Gastroesophageal sphincter (tissue), 4 donors: ENCODE data around the gene HEYL. TPM values are rescaled to one million over a fixed set of nuclear protein-coding genes. Genes with fewer than 3 reads are reported as not detected.
A peak's percentile ranks its signal among the peaks of the same experiment; 100 is the strongest.

Source experiments
- ATAC-seq: fragments of 150-250 bp; one replicate; pipeline ENCODE4 v1.9.1; 2016; ENCODE audit warnings: mild to moderate bottlenecking, moderate library complexity
- H3K27ac ChIP-seq, 4 donors: fragments of 200-600 bp; sonication (generic) in 3 of 4; 1 replicate in 3 of 4; 2 replicates in 1 of 4; pipeline ENCODE4 v1.5.1; 2016 to 2019
- H3K27me3 ChIP-seq: fragments of 200-600 bp; sonication (generic); one replicate; pipeline ENCODE4 v1.5.1; 2019
- H3K36me3 ChIP-seq, 2 donors: fragments of 200-600 bp; sonication (generic); one replicate each; pipeline ENCODE4 v1.5.1; 2019; ENCODE audit warnings: control low read depth in 1 of 2
- H3K4me1 ChIP-seq, 3 donors: fragments of 200-600 bp; sonication (generic); 1 replicate in 2 of 3; 2 replicates in 1 of 3; pipeline ENCODE4 v1.5.1; 2016 to 2019; ENCODE audit warnings: control low read depth in 2 of 3
- H3K4me3 ChIP-seq, 2 donors: fragments of 200-600 bp; sonication (generic); one replicate each; pipeline ENCODE4 v1.5.1; 2019; ENCODE audit warnings: mild to moderate bottlenecking in 1 of 2, moderate library complexity in 1 of 2
- H3K9me3 ChIP-seq, 3 donors: fragments of 200-600 bp; sonication (generic); one replicate each; pipeline ENCODE4 v1.5.1; 2017 to 2019; ENCODE audit warnings: control low read depth in 2 of 3
- CTCF ChIP-seq, 4 experiments: fragments of 200-600 bp in 2 of 4; fragments of 450-650 bp in 2 of 4; sonication (generic) in 1 of 4; IDR thresholded peaks; one replicate each; pipeline ENCODE4 v1.5.1; 2017 to 2019; ENCODE audit warnings: antibody characterized with exemption in 4 of 4, mild to moderate bottlenecking in 2 of 4, moderate library complexity in 2 of 4
- EP300 ChIP-seq: sonication (generic); formaldehyde crosslinking; IDR thresholded peaks from one replicate; pipeline ENCODE4 v1.6.1; 2017; ENCODE audit warnings: antibody characterized with exemption, mild to moderate bottlenecking
- POLR2A ChIP-seq, 2 donors: fragments of 450-650 bp; IDR thresholded peaks; one replicate each; pipeline ENCODE4 v1.6.1; 2017; ENCODE audit warnings: antibody characterized with exemption in 2 of 2, mild to moderate bottlenecking in 2 of 2, moderate library complexity in 1 of 2
- POLR2AphosphoS5 ChIP-seq: sonication (generic); formaldehyde crosslinking; IDR thresholded peaks from one replicate; pipeline ENCODE4 v1.6.1; 2017; ENCODE audit warnings: antibody characterized with exemption
- WGBS, 2 donors: methylation state at CpG; one replicate each; pipeline ENCODE4 v1.1.5; 2018; ENCODE audit warnings: low coverage in 1 of 2; 5-methylcytosine and 5-hydroxymethylcytosine counted together
- total RNA-seq, 4 donors: library from RNA; depleted of rRNA; stranded (reverse); fragments of >200 nt; gene quantifications; one replicate each; pipeline ENCODE4 v1.1.0, GENCODE V29; 2016

HEYL gene
- total RNA-seq, 4 donors from 2014 or later, result 3.0 to 8.4 (median 6.0) TPM

GRCh38 chr1:39657402-39657801, 18.0 kb upstream of the HEYL start:
- H3K4me3 ChIP-seq, result no peak overlapping the region
- no peak overlapping the region for H3K27ac ChIP-seq
- no peak for TF ChIP-seq POLR2A (IDR thresholded peaks at IDR 0.05)
- TF ChIP-seq EP300, result no peak
- no peak for TF ChIP-seq CTCF (IDR thresholded peaks at IDR 0.05)
- TF ChIP-seq POLR2AphosphoS5, result no peak
- no peaks in the 10 kb centered on the region for H3K36me3 ChIP-seq
- peaks cover 21% of the 10 kb centered on the region for H3K27me3 ChIP-seq
- H3K4me1 ChIP-seq, result peaks cover 0 to 19% (median 0%) of the 10 kb centered on the region in 3 donors
- 100% methylated on average over 1 of the region's 3 CpGs for WGBS, 2 donors
- ATAC-seq, result no peak
- H3K9me3 ChIP-seq, result no peaks in the 10 kb centered on the region

GRCh38 chr1:39656391-39656790, 16.9 kb upstream of the HEYL start:
- H3K4me3 ChIP-seq, result no peak overlapping the region
- 100% methylated on average over 1 of the region's 2 CpGs for WGBS, 2 donors
- no peaks in the 10 kb centered on the region for H3K9me3 ChIP-seq
- TF ChIP-seq CTCF (IDR thresholded peaks at IDR 0.05) (no peak), POLR2A (IDR thresholded peaks at IDR 0.05) (no peak)
- H3K27me3 ChIP-seq, result peaks cover 21% of the 10 kb centered on the region
- peaks cover 0 to 19% (median 0%) of the 10 kb centered on the region in 3 donors for H3K4me1 ChIP-seq
- H3K36me3 ChIP-seq, result no peaks in the 10 kb centered on the region
- no peak overlapping the region for H3K27ac ChIP-seq
- ATAC-seq, result no peak

- ATAC-seq, result no peak
- Histone ChIP-seq H3K4me1 (peaks cover 0 to 19% (median 0%) of the 10 kb centered on the region in 3 donors), H3K9me3 (no peaks in the 10 kb centered on the region), H3K27ac (no peak overlapping the region), H3K4me3 (no peak overlapping the region), H3K27me3 (peaks cover 21% of the 10 kb centered on the region), H3K36me3 (no peaks in the 10 kb centered on the region)
- no peak for TF ChIP-seq POLR2A (IDR thresholded peaks at IDR 0.05)
- TF ChIP-seq CTCF (IDR thresholded peaks at IDR 0.05), result no peak
- TF ChIP-seq POLR2AphosphoS5, result no peak
- no peak for TF ChIP-seq EP300
- WGBS, 2 donors, result 74 to 100% methylated on average over 1 to 5 of the region's 5 CpGs
Measured at GRCh38 chr1:39655578-39656268, 16.3 kb upstream of the HEYL start.

- no peaks in the 10 kb centered on the region for H3K9me3 ChIP-seq
- 67 to 82% methylated on average over 1 to 4 of the region's 7 CpGs for WGBS, 2 donors
- H3K4me3 ChIP-seq, result no peak overlapping the region
- TF ChIP-seq EP300 (no peak), POLR2A (IDR thresholded peaks at IDR 0.05) (no peak), CTCF (IDR thresholded peaks at IDR 0.05) (no peak), POLR2AphosphoS5 (no peak)
- H3K27ac ChIP-seq, result no peak overlapping the region
- peaks cover 0 to 19% (median 0%) of the 10 kb centered on the region in 3 donors for H3K4me1 ChIP-seq
- no peak for ATAC-seq
- no peaks in the 10 kb centered on the region for H3K36me3 ChIP-seq
- peaks cover 21% of the 10 kb centered on the region for H3K27me3 ChIP-seq
Measured at GRCh38 chr1:39654291-39654690, 14.8 kb upstream of the HEYL start.

DNA sequence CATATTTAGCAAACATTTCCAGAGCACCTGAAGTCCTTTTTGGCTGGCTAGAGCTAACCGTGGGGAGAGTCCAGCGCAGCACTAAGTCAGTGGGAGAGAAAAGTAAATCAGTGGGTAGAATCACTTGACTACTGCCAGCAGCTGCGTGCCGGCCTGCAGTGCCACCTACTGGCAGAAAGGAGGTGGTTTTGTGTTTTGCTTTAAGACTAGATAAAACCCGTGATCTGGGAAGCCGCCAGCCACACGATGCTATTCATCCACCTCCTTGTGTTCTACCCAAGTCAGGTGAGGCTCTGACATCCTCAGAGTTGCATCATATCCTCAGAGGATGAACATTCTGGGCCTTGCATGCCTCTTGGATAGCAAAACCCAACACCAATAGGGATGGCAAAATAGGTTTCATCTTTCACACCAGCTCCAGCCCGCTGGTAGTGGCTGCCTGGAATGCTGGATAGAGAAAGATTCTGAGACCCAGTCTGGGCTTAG, 14.1 kb upstream of the HEYL start:
- Histone ChIP-seq H3K27ac (peak overlapping the region in 1 of 4 donors; percentile 11), H3K36me3 (no peaks in the 10 kb centered on the region), H3K9me3 (no peaks in the 10 kb centered on the region), H3K4me1 (peaks cover 0 to 19% (median 0%) of the 10 kb centered on the region in 3 donors), H3K4me3 (no peak overlapping the region), H3K27me3 (peaks cover 21% of the 10 kb centered on the region)
- peak; percentile 65 for ATAC-seq
- TF ChIP-seq EP300, result no peak
- peak; percentile 82 to 92 (median 88) for TF ChIP-seq CTCF (IDR thresholded peaks at IDR 0.05)
- 0% methylated on average over 4 to 5 of the region's 8 CpGs for WGBS, 2 donors
